Esophagus muscularis mucosa (tissue), 4 donors: ENCODE data around the gene SCO2.

ENCODE experiments used
- CTCF ChIP-seq, 3 experiments: fragments of 200-600 bp in 2 of 3; fragments of 450-650 bp in 1 of 3; sonication (generic) in 2 of 3; IDR thresholded peaks; one replicate each; pipeline ENCODE4 v1.5.1; 2017 to 2019; ENCODE audit warnings: antibody characterized with exemption in 3 of 3, mild to moderate bottlenecking in 2 of 3, moderate library complexity in 1 of 3
- EP300 ChIP-seq: sonication (generic); formaldehyde crosslinking; IDR thresholded peaks from one replicate; pipeline ENCODE4 v1.6.1; 2017; ENCODE audit warnings: antibody characterized with exemption
- POLR2A ChIP-seq: fragments of 450-650 bp; IDR thresholded peaks from one replicate; pipeline ENCODE4 v1.6.1; 2017; ENCODE audit warnings: antibody characterized with exemption, moderate library complexity, mild to moderate bottlenecking, low read depth
- POLR2AphosphoS5 ChIP-seq, 2 donors: sonication (generic); formaldehyde crosslinking; IDR thresholded peaks; one replicate each; pipeline ENCODE4 v1.6.1; 2017; ENCODE audit warnings: antibody characterized with exemption in 2 of 2

GRCh38 chr22:50550395-50550794 is 25.0 kb upstream of the SCO2 start:
- no peak for TF ChIP-seq POLR2AphosphoS5 (IDR thresholded peaks at IDR 0.05)
- no peak for TF ChIP-seq CTCF (IDR thresholded peaks at IDR 0.05)
- TF ChIP-seq POLR2A: no peak
- TF ChIP-seq EP300: no peak
